ENCODE data around the gene EMC6.

- TF ChIP-seq POLR2AphosphoS5 (IDR thresholded peaks at IDR 0.05; ENCODE audit: low read depth, low read length): no peak
- no peak for TF ChIP-seq REST (IDR thresholded peaks at IDR 0.05; ENCODE audit: insufficient read depth in 1 of 2, low read depth in 2 of 2, low read length in 2 of 2)
- no peak for TF ChIP-seq SIN3A (IDR thresholded peaks at IDR 0.05; ENCODE audit: borderline replicate concordance, insufficient read depth, low read length)
Observed at GRCh38 chr17:3635474-3636153, 33.0 kb upstream of the EMC6 start.

Measured in PFSK-1 (cell line).